DND-41 (cell line): ENCODE data around the gene PARN.

Experiments used
- EZH2 ChIP-seq: IDR thresholded peaks from 3 replicates; pipeline ENCODE4 v1.6.1; 2012; ENCODE audit warnings: borderline replicate concordance, low read depth, mild to moderate bottlenecking, moderate library complexity, low read length, inconsistent platforms; ENCODE audit not compliant: severe bottlenecking
- TF ChIP-seq, protein P1 (sequence below): IDR thresholded peaks from 2 replicates; pipeline ENCODE4 v1.5.1; 2012; ENCODE audit warnings: borderline replicate concordance, low read length, moderate library complexity, mild to moderate bottlenecking; ENCODE audit not compliant: poor library complexity, severe bottlenecking; ENCODE audit errors: extremely low read depth

DNA sequence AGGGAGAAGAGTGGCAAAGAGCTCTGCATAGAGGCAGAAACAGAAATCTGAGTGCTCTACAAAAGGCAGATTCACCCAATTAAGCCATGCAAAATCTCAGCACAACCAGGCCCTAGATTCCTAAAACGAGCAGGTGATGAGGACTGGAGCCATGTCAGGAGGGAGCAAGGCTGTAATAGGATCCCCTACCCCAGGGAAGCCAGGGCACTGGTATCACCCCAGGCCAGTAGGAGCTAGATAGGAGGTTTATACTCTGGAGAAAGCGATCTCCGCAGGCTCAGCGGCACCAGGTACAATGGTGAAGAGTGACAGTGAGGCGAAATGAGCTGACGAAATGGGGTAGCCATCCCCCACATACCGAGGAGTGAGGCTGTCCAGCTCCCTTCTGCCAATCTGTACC lies 171.5 kb downstream of the PARN start:
- TF ChIP-seq, protein P1, sequence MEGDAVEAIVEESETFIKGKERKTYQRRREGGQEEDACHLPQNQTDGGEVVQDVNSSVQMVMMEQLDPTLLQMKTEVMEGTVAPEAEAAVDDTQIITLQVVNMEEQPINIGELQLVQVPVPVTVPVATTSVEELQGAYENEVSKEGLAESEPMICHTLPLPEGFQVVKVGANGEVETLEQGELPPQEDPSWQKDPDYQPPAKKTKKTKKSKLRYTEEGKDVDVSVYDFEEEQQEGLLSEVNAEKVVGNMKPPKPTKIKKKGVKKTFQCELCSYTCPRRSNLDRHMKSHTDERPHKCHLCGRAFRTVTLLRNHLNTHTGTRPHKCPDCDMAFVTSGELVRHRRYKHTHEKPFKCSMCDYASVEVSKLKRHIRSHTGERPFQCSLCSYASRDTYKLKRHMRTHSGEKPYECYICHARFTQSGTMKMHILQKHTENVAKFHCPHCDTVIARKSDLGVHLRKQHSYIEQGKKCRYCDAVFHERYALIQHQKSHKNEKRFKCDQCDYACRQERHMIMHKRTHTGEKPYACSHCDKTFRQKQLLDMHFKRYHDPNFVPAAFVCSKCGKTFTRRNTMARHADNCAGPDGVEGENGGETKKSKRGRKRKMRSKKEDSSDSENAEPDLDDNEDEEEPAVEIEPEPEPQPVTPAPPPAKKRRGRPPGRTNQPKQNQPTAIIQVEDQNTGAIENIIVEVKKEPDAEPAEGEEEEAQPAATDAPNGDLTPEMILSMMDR, result no peak
- no peak for TF ChIP-seq EZH2
